HepG2 (cell line): Measurements from ENCODE around the gene HSPB2. TPM values are rescaled to one million over a fixed set of nuclear protein-coding genes. Genes with fewer than 3 reads are reported as not detected.
A peak's percentile ranks its signal among the peaks of the same experiment; 100 is the strongest.

Experiments used
- DBP ChIP-seq: sonication (generic); formaldehyde crosslinking; IDR thresholded peaks from 2 replicates; pipeline ENCODE4 v1.4.0; 2020; ENCODE audit warnings: missing genetic modification reagents; ENCODE audit errors: not compliant biosample characterization
- FIP1L1 ChIP-seq: fragments of 200-400 bp; formaldehyde crosslinking; IDR thresholded peaks from 2 replicates; pipeline ENCODE4 v1.6.1; 2018; ENCODE audit warnings: low read depth, mild to moderate bottlenecking, low read length, moderate library complexity, borderline replicate concordance; ENCODE audit not compliant: insufficient read depth
- GLI4 ChIP-seq: sonication (generic); formaldehyde crosslinking; IDR thresholded peaks from 2 replicates; pipeline ENCODE4 v1.5.1; 2020; ENCODE audit warnings: missing genetic modification reagents, mild to moderate bottlenecking, moderate library complexity, borderline replicate concordance
- RBM39 ChIP-seq: fragments of 200-400 bp; formaldehyde crosslinking; IDR thresholded peaks from one replicate; pipeline ENCODE4 v1.6.1; 2018; ENCODE audit warnings: antibody characterized with exemption, mild to moderate bottlenecking, low read depth, low read length; ENCODE audit not compliant: poor library complexity, severe bottlenecking
- SNRNP70 ChIP-seq: fragments of 200-400 bp; formaldehyde crosslinking; IDR thresholded peaks from 2 replicates; pipeline ENCODE4 v1.6.1; 2017; ENCODE audit warnings: mild to moderate bottlenecking, low read depth, low read length, moderate library complexity
- TARDBP ChIP-seq: sonication (generic); formaldehyde crosslinking; IDR thresholded peaks from 2 replicates; pipeline ENCODE4 v1.8.0; 2022; ENCODE audit warnings: mild to moderate bottlenecking, missing genetic modification reagents
- TBL1XR1 ChIP-seq: fragments of 150-350 bp; IDR thresholded peaks from 2 replicates; pipeline ENCODE4 v1.6.1; 2014; ENCODE audit warnings: borderline replicate concordance, low read length; ENCODE audit not compliant: partially characterized antibody
- TEF ChIP-seq: sonication (generic); formaldehyde crosslinking; IDR thresholded peaks from 2 replicates; pipeline ENCODE4 v1.5.0; 2020; ENCODE audit warnings: missing genetic modification reagents
- ZBTB44 ChIP-seq: sonication (generic); formaldehyde crosslinking; IDR thresholded peaks from 2 replicates; pipeline ENCODE4 v1.4.0; 2020; ENCODE audit warnings: missing genetic modification reagents
- ZBTB49 ChIP-seq: sonication (generic); formaldehyde crosslinking; IDR thresholded peaks from 2 replicates; pipeline ENCODE4 v1.4.0; 2020; ENCODE audit warnings: missing genetic modification reagents, borderline replicate concordance
- ZHX2 ChIP-seq, 2 experiments: sonication (generic) in 1 of 2; formaldehyde crosslinking in 1 of 2; IDR thresholded peaks; 2 replicates each; pipeline versions ENCODE4 v1.6.1 to v1.9.0; 2014 to 2022; ENCODE audit warnings: antibody characterized with exemption in 1 of 2, borderline replicate concordance in 1 of 2, inconsistent platforms in 1 of 2, low read depth in 1 of 2, missing genetic modification reagents in 1 of 2
- ZNF124 ChIP-seq: sonication (generic); formaldehyde crosslinking; IDR thresholded peaks from 2 replicates; pipeline ENCODE4 v1.4.0; 2020; ENCODE audit warnings: missing genetic modification reagents
- ZNF549 ChIP-seq: sonication (generic); formaldehyde crosslinking; IDR thresholded peaks from 2 replicates; pipeline ENCODE4 v1.5.0; 2020; ENCODE audit warnings: missing genetic modification reagents
- ZNF75D ChIP-seq: sonication (generic); formaldehyde crosslinking; IDR thresholded peaks from 2 replicates; pipeline ENCODE4 v1.8.1; 2023; ENCODE audit warnings: missing genetic modification reagents, mild to moderate bottlenecking, borderline replicate concordance
- ZNF790 ChIP-seq: sonication (generic); formaldehyde crosslinking; IDR thresholded peaks from 2 replicates; pipeline ENCODE4 v1.8.0; 2022; ENCODE audit warnings: missing genetic modification reagents, mild to moderate bottlenecking, borderline replicate concordance
- polyA plus RNA-seq, 8 experiments: library from polyadenylated mRNA; depleted of rRNA in 3 of 8; stranded (reverse) in 7 of 8; unstranded in 1 of 8; fragments of >200 nt; fragmentation: Illumina TruSeq in 4 of 8; extraction: Trizol in 4 of 8; gene quantifications; 2 replicates each; pipeline versions ENCODE4 v1.2.1 to v1.2.3, GENCODE V29; 2011 to 2016; ENCODE audit warnings: low read depth in 4 of 8, missing spikeins in 1 of 8, mixed read lengths in 1 of 8; ENCODE audit not compliant: insufficient read depth in 1 of 8
- total RNA-seq, 5 experiments: library from RNA; depleted of rRNA; stranded (reverse); fragments of >200 nt; fragmentation: Illumina TruSeq; extraction: Trizol; gene quantifications; 2 replicates each; pipeline ENCODE4 v1.2.3, GENCODE V29; 2016; ENCODE audit warnings: low read depth in 1 of 5

The HSPB2 gene
- total and polyA plus RNA-seq, 2 of the 13 experiments (the other 11 are each of a cell fraction or from before 2014, with no cell fraction given) = 0.04 TPM; not detected in 1

- TF ChIP-seq ZHX2 (IDR thresholded peaks at IDR 0.05; ENCODE audit: low read depth) (no peak), ZHX2 (CRISPR knock-in tag; IDR thresholded peaks at IDR 0.05; ENCODE audit: borderline replicate concordance) (no peak), TBL1XR1 (no peak), SNRNP70 (no peak), TARDBP (CRISPR knock-in tag) (peak; percentile 66; the same call in 1 of the 2 replicates), ZNF790 (CRISPR knock-in tag) (no peak), ZNF549 (CRISPR knock-in tag) (no peak), RBM39 (peak; percentile 69), FIP1L1 (no peak), ZNF124 (CRISPR knock-in tag) (peak; percentile 32; the same call in 1 of the 2 replicates), GLI4 (CRISPR knock-in tag) (0 out of 2 replicates have a peak, but pooled peaks have one; percentile 46), ZBTB44 (CRISPR knock-in tag) (no peak), ZNF75D (CRISPR knock-in tag) (no peak), TEF (CRISPR knock-in tag) (no peak), ZBTB49 (CRISPR knock-in tag) (no peak), DBP (CRISPR knock-in tag) (no peak)
These were observed 14.2 kb downstream of the HSPB2 start (continued) for GRCh38 chr11:111926505-111927391.
